Activated naive CD4-positive, alpha-beta T cell (primary cell): ENCODE results near the gene FAM186B.

ENCODE experiments used
- DNase-seq, 4 experiments: peaks; one replicate each; lab custom pipeline; 2025; lab: John Stamatoyannopoulos, UW

Gene FAM186B

GRCh38 chr12:49552014-49552413 lies 53.4 kb downstream of the FAM186B start:
- DNase-seq = no peak

DNA sequence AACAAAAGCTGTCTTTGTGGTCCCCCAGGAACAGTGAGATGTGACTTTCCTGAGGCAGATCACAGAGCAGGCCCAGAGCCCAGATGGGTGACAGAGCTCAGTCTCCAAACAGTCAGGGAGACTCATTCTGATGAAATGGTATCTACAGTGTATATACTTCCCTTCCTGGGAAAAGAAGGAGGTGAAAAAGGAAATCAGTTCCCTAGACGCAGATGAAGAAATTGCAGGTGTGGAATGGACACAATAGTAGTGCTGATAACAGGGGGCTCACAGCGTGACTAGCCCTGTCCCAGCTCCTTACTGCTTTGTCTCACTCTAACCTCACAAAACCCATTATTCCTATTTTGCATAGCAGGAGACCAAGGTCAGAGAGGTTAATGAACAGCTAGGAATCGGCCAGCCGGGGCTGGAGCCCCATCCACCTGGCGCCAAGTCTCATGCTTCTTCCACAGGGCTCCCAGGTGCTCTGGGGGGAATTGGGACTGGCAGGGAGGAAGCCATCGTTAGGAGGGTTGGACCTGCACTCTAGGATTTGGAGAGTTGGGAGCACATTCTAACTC lies 54.7 kb downstream of the FAM186B start:
- no peak for DNase-seq

DNA sequence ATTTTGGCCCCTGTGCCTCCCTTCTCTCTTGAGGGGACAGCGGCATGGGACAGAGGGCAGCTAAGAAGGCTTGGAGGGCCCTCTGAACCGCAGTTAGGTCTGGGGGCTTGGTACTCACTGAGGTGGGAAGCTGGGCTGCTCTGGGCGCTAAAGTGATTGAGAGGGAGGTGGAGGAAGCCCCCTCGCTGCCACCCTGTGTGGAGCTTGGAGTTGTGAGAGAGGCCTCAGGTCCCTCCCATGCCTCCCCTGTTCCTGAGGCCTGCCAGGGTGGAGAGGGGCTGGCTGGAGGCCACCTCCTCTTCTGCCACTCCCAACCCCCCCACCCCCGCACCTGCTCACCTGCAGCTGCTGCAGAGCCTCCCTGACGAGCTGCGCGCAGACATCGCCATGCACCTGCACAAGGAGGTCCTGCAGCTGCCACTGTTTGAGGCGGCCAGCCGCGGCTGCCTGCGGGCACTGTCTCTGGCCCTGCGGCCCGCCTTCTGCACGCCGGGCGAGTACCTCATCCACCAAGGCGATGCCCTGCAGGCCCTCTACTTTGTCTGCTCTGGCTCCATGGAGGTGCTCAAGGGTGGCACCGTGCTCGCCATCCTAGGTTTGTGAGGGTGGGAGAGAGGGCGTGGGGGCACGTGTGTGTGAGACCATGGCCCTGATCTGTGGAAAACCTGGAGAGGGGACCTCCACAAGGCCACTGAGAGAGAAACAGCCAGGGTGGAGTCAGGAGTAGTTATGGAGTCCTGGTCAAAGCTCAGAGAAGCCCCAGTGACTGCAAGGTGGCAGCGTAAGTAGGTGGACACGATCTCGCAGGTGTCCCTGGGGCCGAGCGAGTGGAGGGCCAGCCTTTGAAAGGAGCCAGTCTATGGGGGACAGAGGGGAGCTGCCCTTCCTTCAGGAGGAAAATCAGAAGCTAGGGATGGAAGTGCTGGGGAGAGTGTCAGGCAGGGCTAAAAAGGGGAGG lies 55.4 kb downstream of the FAM186B start:
- no peak for DNase-seq

GRCh38 chr12:49548822-49549648 lies 56.4 kb downstream of the FAM186B start:
- peak in 1 of 4 experiments; percentile 24 for DNase-seq

- no peak for DNase-seq
Observed at GRCh38 chr12:49548481-49548821, 57.0 kb downstream of the FAM186B start.

DNA sequence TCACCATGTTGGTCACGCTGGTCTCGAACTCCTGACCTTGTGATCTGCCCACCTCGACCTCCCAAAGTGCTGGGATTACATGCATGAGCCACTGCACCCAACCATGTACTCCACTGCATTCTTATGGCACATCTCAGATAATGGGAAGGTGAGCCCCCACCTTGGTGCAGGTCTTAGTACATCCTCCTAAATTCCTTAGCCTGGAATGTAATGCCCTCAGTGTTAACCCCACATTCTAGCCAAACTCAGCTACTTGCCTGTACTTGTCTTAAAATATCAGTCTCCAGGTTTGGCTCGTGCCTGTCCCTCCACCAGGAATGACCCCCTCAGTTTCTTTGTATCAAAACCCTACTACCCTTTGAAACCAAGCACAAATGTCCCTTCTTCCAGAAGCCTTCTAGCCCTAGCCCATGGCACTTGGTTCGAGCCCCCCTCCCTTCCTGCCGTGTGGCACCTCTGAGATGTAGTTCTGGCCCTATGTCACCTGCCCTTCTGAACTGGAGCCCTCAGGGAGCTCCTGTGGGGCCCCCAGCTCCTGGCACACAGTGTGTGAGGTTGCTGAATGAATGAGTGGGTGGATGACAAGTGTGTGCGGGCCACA lies 58.2 kb downstream of the FAM186B start:
- DNase-seq = no peak

- DNase-seq = no peak
Observed at GRCh38 chr12:49546481-49546880, 59.0 kb downstream of the FAM186B start.

DNA sequence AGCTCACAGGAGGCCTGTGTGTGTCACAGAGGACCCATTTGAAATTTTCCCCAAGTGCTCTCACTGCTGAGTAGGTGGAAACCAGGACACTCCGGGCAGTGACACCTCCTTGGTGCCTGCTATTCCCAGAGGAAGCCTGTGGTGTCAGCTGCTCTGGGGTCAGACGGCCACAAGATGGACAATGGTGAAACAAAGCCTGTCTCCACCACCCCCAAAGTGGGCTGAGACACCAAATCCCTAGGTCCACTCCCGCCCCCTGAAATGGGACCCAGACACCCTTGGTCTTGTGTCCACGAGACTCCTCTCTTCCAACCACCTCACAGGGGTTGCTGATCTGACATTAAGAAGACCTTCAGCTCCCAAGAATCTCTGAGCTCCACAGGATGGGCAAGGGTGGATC lies 59.6 kb downstream of the FAM186B start:
- no peak for DNase-seq

DNA sequence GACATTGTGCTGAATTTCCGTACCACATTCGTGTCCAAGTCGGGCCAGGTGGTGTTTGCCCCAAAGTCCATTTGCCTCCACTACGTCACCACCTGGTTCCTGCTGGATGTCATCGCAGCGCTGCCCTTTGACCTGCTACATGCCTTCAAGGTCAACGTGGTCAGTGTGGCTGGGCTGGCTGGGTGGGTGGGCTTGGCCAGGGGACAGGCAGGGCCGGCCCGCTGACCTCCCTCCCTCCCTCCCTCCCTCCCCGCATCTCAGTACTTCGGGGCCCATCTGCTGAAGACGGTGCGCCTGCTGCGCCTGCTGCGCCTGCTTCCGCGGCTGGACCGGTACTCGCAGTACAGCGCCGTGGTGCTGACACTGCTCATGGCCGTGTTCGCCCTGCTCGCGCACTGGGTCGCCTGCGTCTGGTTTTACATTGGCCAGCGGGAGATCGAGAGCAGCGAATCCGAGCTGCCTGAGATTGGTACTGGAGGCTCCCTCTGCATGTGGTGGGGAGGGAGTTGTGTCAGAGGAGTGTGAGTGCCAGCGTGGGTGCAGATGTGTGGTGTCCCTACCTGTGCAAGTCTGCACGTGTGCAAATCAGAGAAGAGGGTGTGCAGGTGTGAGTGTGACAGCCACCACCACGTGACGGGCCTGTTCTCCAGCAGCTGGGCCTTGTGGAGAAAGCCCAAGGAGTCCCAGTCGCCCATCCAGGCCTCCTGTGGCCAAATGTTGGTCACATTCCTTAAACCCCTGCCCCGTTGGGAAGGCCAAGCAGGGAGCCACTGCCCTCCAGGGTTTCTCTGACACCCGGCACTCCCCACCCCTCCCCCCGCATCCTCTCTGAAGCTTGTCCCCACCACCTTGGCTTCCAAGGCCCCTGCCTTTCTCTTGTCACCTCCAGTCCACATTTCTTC lies 61.3 kb downstream of the FAM186B start:
- DNase-seq = no peak

DNA sequence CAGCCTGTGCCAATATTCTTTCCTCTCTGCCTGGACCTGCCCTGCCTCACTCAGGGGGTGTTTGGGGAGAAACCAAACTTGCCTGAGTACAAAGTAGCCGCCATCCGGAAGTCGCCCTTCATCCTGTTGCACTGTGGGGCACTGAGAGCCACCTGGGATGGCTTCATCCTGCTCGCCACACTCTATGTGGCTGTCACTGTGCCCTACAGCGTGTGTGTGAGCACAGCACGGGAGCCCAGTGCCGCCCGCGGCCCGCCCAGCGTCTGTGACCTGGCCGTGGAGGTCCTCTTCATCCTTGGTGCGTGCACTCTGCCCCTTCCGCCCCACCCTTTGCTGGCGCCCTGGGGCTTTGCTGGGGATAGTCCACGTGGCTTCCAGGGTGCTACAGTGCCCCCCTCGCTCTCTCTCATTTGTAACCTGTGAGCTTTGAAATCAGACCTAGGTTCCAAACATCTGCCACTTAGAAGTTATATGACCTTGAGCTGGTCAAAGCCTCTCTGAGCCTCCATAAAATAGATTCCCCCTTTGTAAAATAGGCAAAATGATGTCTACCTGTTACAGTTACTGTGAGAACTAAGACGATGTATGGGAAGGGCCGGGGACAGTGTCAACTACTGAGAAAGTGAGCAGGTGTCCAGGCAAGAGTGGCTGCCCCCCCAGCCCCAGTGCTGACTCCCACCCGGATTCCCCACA lies 62.1 kb downstream of the FAM186B start:
- no peak for DNase-seq

DNA sequence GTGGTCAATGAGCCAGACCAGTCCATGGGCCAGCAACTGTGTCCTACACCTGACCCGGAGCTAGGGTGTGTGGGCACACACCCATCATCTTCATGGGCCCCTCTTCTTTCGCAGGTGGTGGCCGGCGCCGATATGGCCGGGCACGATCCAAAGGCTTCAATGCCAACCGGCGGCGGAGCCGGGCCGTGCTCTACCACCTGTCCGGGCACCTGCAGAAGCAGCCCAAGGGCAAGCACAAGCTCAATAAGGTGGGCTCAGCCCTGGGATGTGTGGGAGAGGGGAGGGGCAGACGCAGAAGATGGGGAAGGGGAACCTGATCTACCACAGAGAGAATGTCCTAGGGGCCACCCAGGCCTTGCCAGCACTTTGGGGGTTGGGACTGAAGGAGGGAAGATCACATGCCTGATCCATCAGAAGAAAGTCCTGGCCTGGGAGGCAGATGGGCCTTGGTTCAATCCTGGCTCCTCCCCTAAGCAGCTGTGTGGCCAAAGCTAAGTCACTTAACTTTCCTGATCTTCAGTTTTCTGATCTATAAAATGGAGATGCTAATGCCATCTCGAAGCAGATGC lies 62.8 kb downstream of the FAM186B start:
- DNase-seq = no peak

- DNase-seq = no peak
Observed at GRCh38 chr12:49541911-49542505, 63.4 kb downstream of the FAM186B start.

DNA sequence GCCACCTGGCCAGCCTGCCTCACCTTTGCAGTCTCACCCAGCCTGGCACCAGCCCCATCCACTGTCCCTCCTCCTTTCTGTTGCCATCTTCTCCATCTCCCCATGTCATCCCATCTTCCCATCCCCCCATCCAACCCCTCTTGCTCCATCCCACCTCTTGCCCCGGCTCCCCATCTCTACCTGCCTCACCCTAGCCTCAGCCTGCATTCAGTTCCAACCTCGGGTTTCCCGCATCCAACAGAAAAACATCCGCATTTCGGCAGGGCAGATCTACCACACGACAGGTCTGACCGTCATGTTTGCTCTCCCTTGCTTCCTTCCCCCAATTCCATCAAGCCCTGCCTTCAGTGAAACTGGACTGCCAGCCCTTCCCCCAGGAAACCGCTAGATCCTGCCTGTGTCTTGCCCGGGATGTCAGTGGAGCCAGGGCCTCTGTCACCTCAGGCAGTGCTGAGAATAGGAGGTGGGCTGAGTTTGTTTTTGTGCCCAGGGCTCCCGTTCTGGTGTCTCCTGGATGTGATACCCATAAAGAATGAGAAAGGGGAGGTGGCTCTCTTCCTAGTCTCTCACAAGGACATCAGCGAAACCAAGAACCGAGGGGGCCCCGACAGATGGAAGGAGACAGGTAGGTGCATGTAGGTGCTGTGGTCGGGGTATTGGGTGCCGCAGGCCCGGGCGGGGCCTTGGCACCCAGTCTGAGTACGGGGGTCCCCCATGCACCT lies 64.1 kb downstream of the FAM186B start:
- no peak for DNase-seq

GRCh38 chr12:49540229-49541139 lies 65.0 kb downstream of the FAM186B start:
- DNase-seq = no peak

GRCh38 chr12:49539406-49540228 lies 65.8 kb downstream of the FAM186B start:
- DNase-seq = no peak

- DNase-seq = peak in 3 of 4 experiments; percentile 55 to 89 (median 81)
Observed at GRCh38 chr12:49538510-49539403, 66.7 kb downstream of the FAM186B start, which contains the start of gene KCNH3. Gene KCNH3 (plus strand): TSS chr12:49539030. CDS start chr12:49539417, 387 bp downstream.
